ENCODE results near the gene FEZ2. TPM values are rescaled to one million over a fixed set of nuclear protein-coding genes. Genes with fewer than 3 reads are reported as not detected.

FEZ2 gene
- total RNA-seq, 1 experiment from 2014 or later, result 52.6 TPM

DNA sequence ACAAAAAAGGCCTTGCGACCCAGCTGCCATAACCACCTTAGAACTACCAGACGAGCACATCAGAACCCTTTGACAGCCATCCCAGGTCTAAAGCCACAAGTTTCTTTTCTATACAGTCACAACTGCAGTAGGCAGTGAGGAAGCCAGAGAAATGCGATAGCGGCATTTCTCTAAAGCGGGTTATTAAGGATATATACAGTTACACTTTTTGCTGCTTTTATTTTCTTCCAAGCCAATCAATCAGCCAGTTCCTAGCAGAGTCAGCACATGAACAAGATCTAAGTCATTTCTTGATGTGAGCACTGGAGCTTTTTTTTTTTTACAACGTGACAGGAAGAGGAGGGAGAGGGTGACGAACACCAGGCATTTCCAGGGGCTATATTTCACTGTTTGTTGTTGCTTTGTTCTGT is 48.8 kb downstream of the FEZ2 start:
- ATAC-seq (0 out of 2 replicates have a peak, but pooled peaks have one; percentile 9), DNase-seq (peak; percentile 32)
- Histone ChIP-seq H3K4me2 (ENCODE audit: low read length) (no peak overlapping the region), H3F3A (ENCODE audit: low read length, unreplicated experiment) (no peaks in the 10 kb centered on the region), H4K20me1 (ENCODE audit: low read length) (no peaks in the 10 kb centered on the region), H3K36me3 (ENCODE audit: low read depth, low read length) (peaks cover 66% of the 10 kb centered on the region), H3K79me2 (ENCODE audit: low read length) (no peaks in the 10 kb centered on the region), H2AFZ (ENCODE audit: low read length) (no peak overlapping the region), H3K4me1 (ENCODE audit: insufficient read depth, low read length) (no peaks in the 10 kb centered on the region), H3K9me3 (ENCODE audit: low read length) (no peaks in the 10 kb centered on the region), H3K27me3 (ENCODE audit: low read length) (no peaks in the 10 kb centered on the region), H3K9me2 (replicated peaks; ENCODE audit: low read length) (no peaks in the 10 kb centered on the region), H3K27ac (ENCODE audit: low read length) (peak overlapping the region; percentile 19), H3K9ac (ENCODE audit: low read length) (no peak overlapping the region), H3K4me3 (ENCODE audit: low read length) (no peak overlapping the region)
- ChIA-PET POLR2A (ENCODE audit: unreplicated experiment) (no interaction called here), CTCF (no interaction called here)
- TF ChIP-seq CTCF (conservative IDR thresholded peaks at IDR 0.05; ENCODE audit: low read depth, low read length) (no peak), EZH2 (IDR thresholded peaks at IDR 0.05; ENCODE audit: low read length, unreplicated experiment) (no peak), EZH2phosphoT487 (IDR thresholded peaks at IDR 0.05; ENCODE audit: borderline replicate concordance, low read length) (no peak)
- TSS peak; percentile 34 for BruUV-seq (replicated peaks)
- intact Hi-C loops (cut with micrococcal nuclease), result no loop called here

DNA sequence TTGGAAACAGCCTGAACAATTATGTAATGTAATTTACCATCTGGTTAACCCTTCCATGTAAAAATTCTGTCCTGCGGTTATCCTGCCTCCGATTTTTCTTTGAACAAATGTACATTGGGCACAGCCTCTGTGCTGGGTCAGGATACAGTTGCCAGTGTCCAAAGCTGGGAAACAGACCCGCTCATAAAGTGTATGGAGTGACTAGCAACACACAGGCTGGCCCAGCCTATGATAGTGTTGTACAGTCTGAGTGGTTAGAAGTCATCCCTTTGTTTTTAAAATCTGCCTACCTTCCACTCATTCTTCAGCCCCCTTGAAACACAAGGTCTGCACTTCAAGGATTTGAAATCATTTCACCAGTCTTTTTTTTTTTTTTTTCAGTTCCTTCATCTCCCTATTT is 50.1 kb downstream of the FEZ2 start:
- Histone ChIP-seq H3K27me3 (ENCODE audit: low read length) (no peaks in the 10 kb centered on the region), H3K4me2 (ENCODE audit: low read length) (no peak overlapping the region), H4K20me1 (ENCODE audit: low read length) (no peaks in the 10 kb centered on the region), H2AFZ (ENCODE audit: low read length) (no peak overlapping the region), H3K4me1 (ENCODE audit: insufficient read depth, low read length) (no peaks in the 10 kb centered on the region), H3K9me2 (replicated peaks; ENCODE audit: low read length) (no peaks in the 10 kb centered on the region), H3F3A (ENCODE audit: low read length, unreplicated experiment) (no peaks in the 10 kb centered on the region), H3K27ac (ENCODE audit: low read length) (no peak overlapping the region), H3K9me3 (ENCODE audit: low read length) (no peaks in the 10 kb centered on the region), H3K36me3 (ENCODE audit: low read depth, low read length) (peaks cover 70% of the 10 kb centered on the region), H3K9ac (ENCODE audit: low read length) (no peak overlapping the region), H3K79me2 (ENCODE audit: low read length) (no peaks in the 10 kb centered on the region), H3K4me3 (ENCODE audit: low read length) (no peak overlapping the region)
- ATAC-seq (0 out of 2 replicates have a peak, but pooled peaks have one; percentile 9), DNase-seq (no peak)
- intact Hi-C loops (cut with micrococcal nuclease), result no loop called here
- POLR2A ChIA-PET (ENCODE audit: unreplicated experiment), result no interaction called here
- TF ChIP-seq EZH2phosphoT487 (IDR thresholded peaks at IDR 0.05; ENCODE audit: borderline replicate concordance, low read length), result no peak
- TF ChIP-seq CTCF (conservative IDR thresholded peaks at IDR 0.05; ENCODE audit: low read depth, low read length), result no peak
- TF ChIP-seq EZH2 (IDR thresholded peaks at IDR 0.05; ENCODE audit: low read length, unreplicated experiment), result no peak
- CTCF ChIA-PET, result no interaction called here
- BruUV-seq (replicated peaks), result no TSS peak

- TF ChIP-seq CTCF (conservative IDR thresholded peaks at IDR 0.05; ENCODE audit: low read depth, low read length) (peak; percentile 60), EZH2 (IDR thresholded peaks at IDR 0.05; ENCODE audit: low read length, unreplicated experiment) (no peak), EZH2phosphoT487 (IDR thresholded peaks at IDR 0.05; ENCODE audit: borderline replicate concordance, low read length) (no peak)
- intact Hi-C loops (cut with micrococcal nuclease), result loop anchor here (1.0 kb wide), 1 partner anchor 118 kb away; no protein-coding TSS in a partner anchor
- Histone ChIP-seq H3K79me2 (ENCODE audit: low read length) (no peaks in the 10 kb centered on the region), H3K9me3 (ENCODE audit: low read length) (no peaks in the 10 kb centered on the region), H3K9ac (ENCODE audit: low read length) (no peak overlapping the region), H3K36me3 (ENCODE audit: low read depth, low read length) (peaks cover 64% of the 10 kb centered on the region), H4K20me1 (ENCODE audit: low read length) (no peaks in the 10 kb centered on the region), H3K4me2 (ENCODE audit: low read length) (no peak overlapping the region), H3K9me2 (replicated peaks; ENCODE audit: low read length) (no peaks in the 10 kb centered on the region), H3K27me3 (ENCODE audit: low read length) (no peaks in the 10 kb centered on the region), H3F3A (ENCODE audit: low read length, unreplicated experiment) (no peaks in the 10 kb centered on the region), H3K4me3 (ENCODE audit: low read length) (no peak overlapping the region), H3K27ac (ENCODE audit: low read length) (no peak overlapping the region), H3K4me1 (ENCODE audit: insufficient read depth, low read length) (no peaks in the 10 kb centered on the region), H2AFZ (ENCODE audit: low read length) (no peak overlapping the region)
- no TSS peak for BruUV-seq (replicated peaks)
- CTCF ChIA-PET, result interaction anchor here (0.7 kb wide), 1 partner anchor 43 kb away, joined by 3 read pairs; no protein-coding TSS in a partner anchor
- ATAC-seq, result no peak
- no peak for DNase-seq
- POLR2A ChIA-PET (ENCODE audit: unreplicated experiment), result interaction anchor here (0.6 to 0.9 kb wide), 2 partner anchors 15 to 301 kb away, joined by 3 to 30 read pairs; no protein-coding TSS in a partner anchor
Measured at GRCh38 chr2:36545871-36546416, 52.0 kb downstream of the FEZ2 start.
